IPS-20b (cell line): ENCODE results near the gene RNLS.

Experiments used
- H3K27ac ChIP-seq: one replicate; pipeline ENCODE4 v1.5.1; 2013; ENCODE audit warnings: low read length
- H3K27me3 ChIP-seq: 2 replicates; pipeline ENCODE4 v1.6.1; 2013; ENCODE audit warnings: mild to moderate bottlenecking, low read length, inconsistent platforms; ENCODE audit not compliant: insufficient read depth
- H3K36me3 ChIP-seq: 2 replicates; pipeline ENCODE4 v1.6.1; 2013; ENCODE audit warnings: low read depth, mild to moderate bottlenecking, inconsistent platforms, low read length, moderate library complexity; ENCODE audit not compliant: insufficient read depth
- H3K4me1 ChIP-seq: 2 replicates; pipeline ENCODE4 v1.6.1; 2013; ENCODE audit warnings: mild to moderate bottlenecking, control low read depth, inconsistent platforms, low read length, moderate library complexity; ENCODE audit not compliant: insufficient read depth
- H3K4me3 ChIP-seq: 2 replicates; pipeline ENCODE4 v1.5.1; 2013; ENCODE audit warnings: mild to moderate bottlenecking, low read length, inconsistent platforms
- H3K9ac ChIP-seq: 2 replicates; pipeline ENCODE4 v1.6.1; 2013; ENCODE audit warnings: low read depth, mild to moderate bottlenecking, inconsistent platforms, low read length, moderate library complexity
- H3K9me3 ChIP-seq: 2 replicates; pipeline ENCODE4 v1.6.1; 2013; ENCODE audit warnings: mild to moderate bottlenecking, low read depth, low read length, inconsistent platforms; ENCODE audit not compliant: insufficient read depth

The RNLS gene

GRCh38 chr10:88297103-88297502 is 286.0 kb downstream of the RNLS start:
- Histone ChIP-seq H3K36me3 (no peaks in the 10 kb centered on the region), H3K4me1 (no peaks in the 10 kb centered on the region), H3K4me3 (no peak overlapping the region), H3K9me3 (no peaks in the 10 kb centered on the region), H3K9ac (no peak overlapping the region), H3K27me3 (no peaks in the 10 kb centered on the region), H3K27ac (no peak overlapping the region)

DNA sequence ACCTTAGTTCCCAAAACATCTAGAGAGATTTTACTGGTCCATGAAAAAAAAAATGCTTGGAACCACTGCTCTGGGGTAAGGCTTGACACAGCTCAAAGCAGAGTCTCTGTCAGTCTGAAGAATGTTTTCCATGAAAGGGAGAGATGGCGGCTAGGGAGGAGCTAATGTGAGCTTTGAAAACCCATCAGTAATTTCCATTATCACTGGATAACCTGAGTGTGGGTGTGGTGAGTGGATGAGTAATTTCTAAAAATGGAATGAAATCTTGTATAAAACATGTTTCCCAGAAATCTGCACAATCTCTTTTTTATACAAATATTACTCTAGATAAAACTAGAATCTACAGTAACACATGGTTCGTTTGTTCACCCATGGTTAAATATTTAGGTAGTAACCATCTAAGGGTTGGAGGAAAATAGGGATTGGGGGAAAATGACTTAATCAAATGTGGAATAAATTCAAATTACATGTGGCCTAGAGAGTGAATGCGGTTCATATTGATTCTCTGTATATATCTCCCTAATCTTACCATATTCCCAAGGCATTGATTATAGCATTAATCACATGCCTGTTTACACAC is 289.4 kb downstream of the RNLS start:
- H3K4me1 ChIP-seq, result no peaks in the 10 kb centered on the region
- no peaks in the 10 kb centered on the region for H3K27me3 ChIP-seq
- H3K27ac ChIP-seq, result no peak overlapping the region
- H3K36me3 ChIP-seq, result no peaks in the 10 kb centered on the region
- no peak overlapping the region for H3K9ac ChIP-seq
- H3K9me3 ChIP-seq, result no peaks in the 10 kb centered on the region
- H3K4me3 ChIP-seq, result no peak overlapping the region

GRCh38 chr10:88293073-88293472 is 290.0 kb downstream of the RNLS start:
- H3K27ac ChIP-seq, result no peak overlapping the region
- H3K4me3 ChIP-seq, result no peak overlapping the region

GRCh38 chr10:88292185-88292514 is 291.0 kb downstream of the RNLS start:
- no peak overlapping the region for H3K9ac ChIP-seq
- H3K4me1 ChIP-seq, result no peaks in the 10 kb centered on the region
- no peaks in the 10 kb centered on the region for H3K9me3 ChIP-seq
- no peaks in the 10 kb centered on the region for H3K27me3 ChIP-seq
- no peak overlapping the region for H3K27ac ChIP-seq
- no peaks in the 10 kb centered on the region for H3K36me3 ChIP-seq
- no peak overlapping the region for H3K4me3 ChIP-seq

More at GRCh38 chr10:88293073-88293472, 290.0 kb downstream of the RNLS start:
- no peaks in the 10 kb centered on the region for H3K9me3 ChIP-seq
- H3K9ac ChIP-seq, result no peak overlapping the region
- H3K36me3 ChIP-seq, result no peaks in the 10 kb centered on the region
- H3K4me1 ChIP-seq, result no peaks in the 10 kb centered on the region
- no peaks in the 10 kb centered on the region for H3K27me3 ChIP-seq

DNA sequence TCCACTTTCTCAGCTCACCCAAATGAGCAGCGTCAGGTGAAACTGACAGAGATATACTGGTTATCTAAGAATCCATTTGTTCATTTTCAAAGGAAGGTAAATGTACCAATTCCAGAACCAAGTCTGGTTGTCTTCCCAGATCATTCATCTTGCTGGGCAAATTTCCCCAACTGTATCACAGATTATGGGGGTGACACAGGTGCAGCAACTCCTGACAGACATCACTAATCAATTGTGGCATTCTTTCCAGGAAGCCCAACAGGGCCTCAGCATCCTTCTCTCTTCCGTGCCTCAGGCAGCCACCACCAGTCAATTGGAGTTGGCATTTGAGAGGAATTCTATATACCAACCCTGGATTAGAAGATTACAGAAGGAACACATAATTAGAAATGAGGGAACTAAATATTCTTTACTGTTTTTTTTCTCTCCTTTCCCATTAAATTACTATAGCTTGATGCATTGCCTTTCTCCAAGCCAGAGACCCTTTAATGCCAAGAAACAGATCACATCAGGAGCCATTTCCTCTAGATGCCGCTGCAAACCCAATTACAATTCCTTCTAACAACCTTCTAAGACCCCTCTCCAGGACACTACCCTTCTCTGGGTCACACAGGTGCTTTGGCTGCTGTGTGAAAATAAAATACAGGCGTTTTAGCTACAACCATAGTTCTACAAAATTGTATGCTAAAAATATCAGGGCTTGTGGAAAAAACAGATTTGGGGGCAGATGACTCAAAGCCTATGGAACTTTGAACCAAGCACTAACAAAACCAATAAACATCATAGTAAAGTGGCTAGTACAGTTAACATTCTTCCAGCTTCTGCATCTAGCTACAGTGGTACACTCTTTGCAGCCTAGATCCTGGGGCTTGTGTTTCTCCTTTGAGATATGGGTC is 291.6 kb downstream of the RNLS start:
- Histone ChIP-seq H3K4me1 (no peaks in the 10 kb centered on the region), H3K9ac (no peak overlapping the region), H3K4me3 (no peak overlapping the region), H3K36me3 (no peaks in the 10 kb centered on the region), H3K27me3 (no peaks in the 10 kb centered on the region), H3K9me3 (no peaks in the 10 kb centered on the region), H3K27ac (no peak overlapping the region)

DNA sequence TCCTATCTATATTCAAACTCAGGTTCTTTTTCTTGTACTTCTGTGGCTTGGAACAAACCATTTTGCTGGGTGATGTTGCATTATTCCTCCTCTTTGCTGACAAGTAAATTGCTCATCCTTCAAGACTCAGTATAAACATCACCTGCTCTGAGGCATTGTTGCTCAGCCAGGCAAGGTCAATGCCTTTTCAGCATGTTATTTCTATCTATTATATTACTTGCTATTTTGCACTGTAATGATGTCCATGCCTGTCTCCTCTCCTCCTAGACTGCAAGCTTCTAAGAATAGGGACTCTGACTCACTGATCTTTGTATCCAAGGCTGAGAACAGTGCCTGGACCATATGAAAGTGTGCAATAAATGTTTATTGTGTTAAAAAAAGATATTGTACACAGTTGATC is 293.8 kb downstream of the RNLS start:
- H3K36me3 ChIP-seq, result no peaks in the 10 kb centered on the region
- no peak overlapping the region for H3K27ac ChIP-seq
- H3K27me3 ChIP-seq, result no peaks in the 10 kb centered on the region
- no peaks in the 10 kb centered on the region for H3K9me3 ChIP-seq
- no peaks in the 10 kb centered on the region for H3K4me1 ChIP-seq
- H3K4me3 ChIP-seq, result no peak overlapping the region
- no peak overlapping the region for H3K9ac ChIP-seq

DNA sequence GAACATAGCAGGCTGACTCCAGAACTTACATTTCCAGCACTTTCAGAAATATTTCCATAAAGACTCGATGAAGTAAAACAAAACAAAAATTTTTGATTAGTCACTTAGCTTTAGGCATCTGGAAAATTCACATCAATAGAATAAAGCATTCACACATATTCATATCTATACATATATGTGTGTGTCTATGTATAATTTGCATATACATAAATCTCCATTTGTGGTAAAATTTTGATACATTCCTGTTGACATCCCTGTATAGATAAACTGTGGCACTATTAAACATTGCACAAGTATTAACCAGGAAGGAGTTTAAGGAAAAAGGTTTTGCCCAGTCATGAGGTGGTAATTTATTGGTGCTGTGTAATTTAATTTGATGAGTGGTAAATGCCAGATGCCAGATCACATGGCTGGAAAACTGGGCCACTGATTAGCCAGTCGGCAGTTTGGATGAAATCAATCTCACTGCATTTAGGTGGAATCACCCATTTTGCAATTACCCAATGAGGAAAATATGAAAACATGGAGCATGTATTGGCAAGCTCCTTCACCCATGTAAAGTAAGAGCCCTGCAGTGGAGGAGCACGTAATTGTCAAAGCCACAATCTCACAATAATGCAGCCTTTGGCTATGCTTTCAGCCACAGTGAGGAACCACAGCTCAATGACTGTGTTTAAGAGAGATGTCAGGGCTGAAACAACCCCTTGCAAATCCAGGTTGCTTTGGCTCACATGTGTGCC is 294.6 kb downstream of the RNLS start:
- Histone ChIP-seq H3K27ac (no peak overlapping the region), H3K27me3 (no peaks in the 10 kb centered on the region), H3K36me3 (no peaks in the 10 kb centered on the region), H3K9ac (no peak overlapping the region), H3K4me3 (no peak overlapping the region), H3K9me3 (no peaks in the 10 kb centered on the region; the same call in 1 of the 2 replicates), H3K4me1 (no peaks in the 10 kb centered on the region)

DNA sequence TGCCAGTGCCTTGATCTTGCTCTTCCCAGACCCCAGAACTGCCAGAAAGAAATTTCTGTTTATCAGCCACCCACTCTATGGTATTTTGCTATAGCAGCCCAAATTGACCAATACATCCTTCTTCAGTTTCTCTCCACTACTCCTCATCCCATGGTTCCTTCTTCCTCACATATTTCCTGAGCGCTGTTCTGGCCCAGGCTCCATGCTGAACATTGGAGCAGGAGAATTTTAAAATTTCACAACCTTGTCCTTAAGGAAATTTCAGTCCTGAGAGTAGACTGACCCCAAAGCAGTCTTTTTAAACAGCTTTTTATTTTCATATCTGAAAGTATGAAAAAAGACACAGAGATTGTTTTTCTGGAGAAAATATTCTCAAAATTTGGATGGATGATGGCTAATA is 297.1 kb downstream of the RNLS start:
- peaks cover 10% of the 10 kb centered on the region; the same call in 1 of the 2 replicates for H3K4me1 ChIP-seq
- H3K9ac ChIP-seq, result no peak overlapping the region
- no peak overlapping the region for H3K4me3 ChIP-seq
- no peaks in the 10 kb centered on the region for H3K27me3 ChIP-seq
- H3K36me3 ChIP-seq, result no peaks in the 10 kb centered on the region
- no peak overlapping the region for H3K27ac ChIP-seq
- H3K9me3 ChIP-seq, result no peaks in the 10 kb centered on the region; the same call in 1 of the 2 replicates

DNA sequence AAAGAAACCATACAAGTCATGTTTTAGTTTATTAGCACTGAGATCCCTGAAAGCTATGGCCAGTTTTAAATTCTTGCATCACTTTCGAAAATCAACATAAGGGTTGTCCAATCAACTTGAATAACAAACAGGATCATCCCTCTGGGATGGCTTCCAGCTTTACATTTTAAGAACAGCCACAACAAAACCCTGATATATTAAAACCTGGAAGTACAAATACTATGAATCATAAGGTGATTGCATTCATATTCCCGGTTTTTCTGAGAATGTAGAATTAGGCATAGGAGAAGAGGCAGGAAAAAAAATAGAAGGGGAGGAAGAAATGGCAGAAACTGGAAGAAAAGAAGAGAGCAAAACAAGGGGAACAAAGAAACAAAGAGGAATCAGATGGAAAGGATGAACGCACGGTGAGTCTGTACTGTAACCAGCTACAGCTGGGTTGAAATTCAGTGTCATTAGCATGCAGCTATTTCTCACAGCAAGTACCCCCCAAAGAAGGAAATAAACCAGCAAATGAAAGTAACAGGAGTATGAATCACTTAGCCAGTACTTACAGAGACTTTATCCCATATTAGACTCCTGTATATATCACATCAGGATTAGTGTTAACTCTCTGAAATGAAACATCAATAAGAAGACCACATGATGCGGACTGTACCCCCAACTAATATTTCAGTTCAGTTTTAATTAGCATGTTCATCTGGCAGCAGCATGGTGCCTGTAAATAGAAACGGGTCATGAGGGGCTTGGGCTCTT is 301.3 kb downstream of the RNLS start:
- no peak overlapping the region for H3K9ac ChIP-seq
- H3K4me3 ChIP-seq, result no peak overlapping the region

GRCh38 chr10:88280518-88280917 is 302.6 kb downstream of the RNLS start:
- no peak overlapping the region for H3K27ac ChIP-seq
- H3K4me3 ChIP-seq, result no peak overlapping the region
- no peaks in the 10 kb centered on the region for H3K27me3 ChIP-seq
- peaks cover 13% of the 10 kb centered on the region for H3K4me1 ChIP-seq
- H3K9ac ChIP-seq, result no peak overlapping the region
- H3K36me3 ChIP-seq, result no peaks in the 10 kb centered on the region
- no peaks in the 10 kb centered on the region; the same call in none of the 2 replicates for H3K9me3 ChIP-seq

More for the DNA sequence above, 301.3 kb downstream of the RNLS start:
- Histone ChIP-seq H3K4me1 (peaks cover 13% of the 10 kb centered on the region), H3K27ac (no peak overlapping the region), H3K9me3 (no peaks in the 10 kb centered on the region; the same call in none of the 2 replicates), H3K36me3 (no peaks in the 10 kb centered on the region), H3K27me3 (no peaks in the 10 kb centered on the region)

DNA sequence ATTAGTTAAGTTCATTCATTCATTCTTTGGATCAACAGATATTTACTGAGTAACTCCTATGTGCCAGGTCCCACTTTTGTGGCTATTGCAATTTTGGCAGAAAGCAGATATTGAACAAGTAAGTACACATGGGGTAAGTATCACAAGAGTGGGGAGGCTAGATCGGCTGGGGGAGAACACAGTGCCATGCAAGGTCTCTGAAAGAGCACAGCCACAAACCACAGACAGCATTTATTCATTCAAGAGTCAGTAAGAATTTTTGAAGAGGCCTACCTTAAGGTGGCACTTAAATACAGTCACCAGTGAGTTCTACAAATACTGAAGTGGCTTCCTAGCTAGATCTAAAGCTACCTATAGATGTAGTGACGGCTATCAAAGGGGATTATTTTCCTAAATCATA is 304.2 kb downstream of the RNLS start:
- Histone ChIP-seq H3K9me3 (no peaks in the 10 kb centered on the region; the same call in none of the 2 replicates), H3K9ac (no peak overlapping the region), H3K4me3 (no peak overlapping the region), H3K27ac (no peak overlapping the region), H3K36me3 (no peaks in the 10 kb centered on the region), H3K27me3 (no peaks in the 10 kb centered on the region), H3K4me1 (peaks cover 13% of the 10 kb centered on the region)
